Colonic mucosa (tissue), 4 donors: ENCODE results near the gene GRID1. TPM values are rescaled to one million over a fixed set of nuclear protein-coding genes. Genes with fewer than 3 reads are reported as not detected.

Experiments
- DNase-seq: peaks from one replicate; pipeline ENCODE4 v3.0.0-alpha.2; 2020
- H3K27ac ChIP-seq: fragments of 200-600 bp; one replicate; pipeline ENCODE4 v1.8.0; 2021
- H3K27me3 ChIP-seq: fragments of 200-600 bp; one replicate; pipeline ENCODE4 v1.8.0; 2021
- H3K36me3 ChIP-seq: fragments of 200-600 bp; one replicate; pipeline ENCODE4 v1.8.0; 2021
- H3K4me1 ChIP-seq: fragments of 200-600 bp; one replicate; pipeline ENCODE4 v1.8.0; 2021; ENCODE audit warnings: mild to moderate bottlenecking
- H3K4me3 ChIP-seq: fragments of 200-600 bp; one replicate; pipeline ENCODE4 v1.8.0; 2021
- H3K9ac ChIP-seq, 2 donors: one replicate each; pipeline ENCODE4 v1.7.0; 2013; ENCODE audit warnings: control low read depth in 2 of 2, low read depth in 2 of 2, low read length in 2 of 2
- H3K9me3 ChIP-seq: fragments of 200-600 bp; one replicate; pipeline ENCODE4 v1.8.0; 2021
- intact Hi-C: fragments of 100-400 bp; cut with DNase I; formaldehyde crosslinking; loops from one replicate; pipeline ENCODE4 v1.14.1; 2022
- total RNA-seq, 2 donors: library from RNA; stranded (reverse); fragmentation: NEBNext Ultra II Directional in 1 of 2; extraction: Animal tissue kit (Norgen Biotek cat#: 25700) in 1 of 2; gene quantifications; one replicate each; pipeline ENCODE4 v1.2.1, GENCODE V29; 2021
- TF ChIP-seq, protein P1 (sequence below): fragments of 200-600 bp; IDR thresholded peaks from one replicate; pipeline ENCODE4 v1.8.0; 2022; ENCODE audit warnings: antibody characterized with exemption, mild to moderate bottlenecking
- donor health status: healthy.
- donor health status: DM: no; HTN: no; CAD: no.
- donor health status: DM: no; HTN: no; CAD: no.

Gene GRID1
- total RNA-seq, 2 donors from 2014 or later: 0.30 to 0.37 TPM

DNA sequence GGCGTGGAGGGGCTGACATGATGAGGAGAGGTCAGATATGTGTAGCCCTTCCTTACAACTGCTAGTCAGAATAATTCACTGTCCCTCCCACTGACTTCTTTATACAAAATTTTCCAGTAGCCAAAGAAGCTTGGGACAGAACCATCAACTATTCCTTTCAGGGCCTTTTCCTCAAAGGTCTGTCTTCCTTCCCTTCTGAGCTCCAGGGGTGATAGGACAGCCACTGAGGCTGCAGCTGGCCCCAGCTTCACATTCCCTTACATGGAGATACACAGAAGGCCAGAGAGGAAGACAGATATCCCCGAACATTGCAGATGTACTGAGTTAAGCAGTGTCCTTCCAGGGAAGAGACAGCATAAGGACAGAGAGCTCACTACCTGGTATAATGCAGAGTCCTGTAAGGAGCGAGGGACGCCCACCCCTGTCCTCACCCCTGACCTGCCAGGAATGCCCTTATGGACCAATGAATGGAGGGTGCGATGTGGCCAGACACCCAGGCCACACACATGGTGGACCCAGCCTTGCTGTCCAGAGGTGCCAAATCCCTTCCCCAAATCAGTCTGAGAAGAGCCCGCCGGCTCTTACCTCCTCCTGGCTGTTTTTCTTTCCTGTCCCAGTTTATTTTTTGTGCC is 754.7 kb downstream of the GRID1 start:
- H3K27me3 ChIP-seq: no peaks in the 10 kb centered on the region
- intact Hi-C loops: no loop called here
- H3K9ac ChIP-seq: no peak overlapping the region
- TF ChIP-seq, protein P1, sequence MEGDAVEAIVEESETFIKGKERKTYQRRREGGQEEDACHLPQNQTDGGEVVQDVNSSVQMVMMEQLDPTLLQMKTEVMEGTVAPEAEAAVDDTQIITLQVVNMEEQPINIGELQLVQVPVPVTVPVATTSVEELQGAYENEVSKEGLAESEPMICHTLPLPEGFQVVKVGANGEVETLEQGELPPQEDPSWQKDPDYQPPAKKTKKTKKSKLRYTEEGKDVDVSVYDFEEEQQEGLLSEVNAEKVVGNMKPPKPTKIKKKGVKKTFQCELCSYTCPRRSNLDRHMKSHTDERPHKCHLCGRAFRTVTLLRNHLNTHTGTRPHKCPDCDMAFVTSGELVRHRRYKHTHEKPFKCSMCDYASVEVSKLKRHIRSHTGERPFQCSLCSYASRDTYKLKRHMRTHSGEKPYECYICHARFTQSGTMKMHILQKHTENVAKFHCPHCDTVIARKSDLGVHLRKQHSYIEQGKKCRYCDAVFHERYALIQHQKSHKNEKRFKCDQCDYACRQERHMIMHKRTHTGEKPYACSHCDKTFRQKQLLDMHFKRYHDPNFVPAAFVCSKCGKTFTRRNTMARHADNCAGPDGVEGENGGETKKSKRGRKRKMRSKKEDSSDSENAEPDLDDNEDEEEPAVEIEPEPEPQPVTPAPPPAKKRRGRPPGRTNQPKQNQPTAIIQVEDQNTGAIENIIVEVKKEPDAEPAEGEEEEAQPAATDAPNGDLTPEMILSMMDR: no peak
- H3K36me3 ChIP-seq: no peaks in the 10 kb centered on the region
- no peak overlapping the region for H3K27ac ChIP-seq
- no peak overlapping the region for H3K4me3 ChIP-seq
- no peaks in the 10 kb centered on the region for H3K4me1 ChIP-seq
- no peaks in the 10 kb centered on the region for H3K9me3 ChIP-seq
- DNase-seq: no peak

DNA sequence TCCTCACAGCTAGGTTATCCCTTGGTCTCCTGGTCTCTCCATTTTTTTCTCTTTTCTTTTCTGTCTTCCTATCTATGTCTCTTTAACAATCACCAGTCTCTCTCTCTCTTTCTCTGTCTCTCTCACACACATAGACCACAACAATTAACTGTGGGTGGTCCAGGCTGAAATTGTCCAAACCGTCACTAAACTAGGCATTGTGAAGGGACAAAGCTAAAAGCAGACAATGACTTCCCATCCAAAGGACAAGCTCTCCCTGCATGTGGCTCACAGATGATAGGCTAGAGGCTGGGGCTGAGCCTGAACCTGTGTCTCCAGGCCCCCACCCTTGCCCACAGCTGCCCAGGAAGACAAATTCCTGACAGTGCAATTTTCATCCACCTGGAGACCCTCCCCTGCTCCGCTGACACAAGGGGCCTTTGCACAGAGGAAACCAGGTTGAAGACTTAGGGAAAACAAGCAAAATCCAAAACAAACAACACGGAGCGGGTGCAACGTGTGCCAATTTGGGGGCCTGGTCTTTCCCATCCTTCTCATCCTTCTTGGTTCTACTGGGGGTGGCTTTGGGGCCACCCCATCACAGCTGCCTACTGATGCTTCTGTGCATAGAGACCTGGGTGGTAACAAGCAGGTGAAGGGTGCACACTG is 755.4 kb downstream of the GRID1 start:
- Histone ChIP-seq H3K4me1 (no peaks in the 10 kb centered on the region), H3K4me3 (no peak overlapping the region), H3K36me3 (no peaks in the 10 kb centered on the region), H3K9ac (no peak overlapping the region), H3K27me3 (no peaks in the 10 kb centered on the region), H3K9me3 (no peaks in the 10 kb centered on the region), H3K27ac (no peak overlapping the region)
- intact Hi-C loops: no loop called here
- DNase-seq: no peak
- TF ChIP-seq, protein P1: no peak

DNA sequence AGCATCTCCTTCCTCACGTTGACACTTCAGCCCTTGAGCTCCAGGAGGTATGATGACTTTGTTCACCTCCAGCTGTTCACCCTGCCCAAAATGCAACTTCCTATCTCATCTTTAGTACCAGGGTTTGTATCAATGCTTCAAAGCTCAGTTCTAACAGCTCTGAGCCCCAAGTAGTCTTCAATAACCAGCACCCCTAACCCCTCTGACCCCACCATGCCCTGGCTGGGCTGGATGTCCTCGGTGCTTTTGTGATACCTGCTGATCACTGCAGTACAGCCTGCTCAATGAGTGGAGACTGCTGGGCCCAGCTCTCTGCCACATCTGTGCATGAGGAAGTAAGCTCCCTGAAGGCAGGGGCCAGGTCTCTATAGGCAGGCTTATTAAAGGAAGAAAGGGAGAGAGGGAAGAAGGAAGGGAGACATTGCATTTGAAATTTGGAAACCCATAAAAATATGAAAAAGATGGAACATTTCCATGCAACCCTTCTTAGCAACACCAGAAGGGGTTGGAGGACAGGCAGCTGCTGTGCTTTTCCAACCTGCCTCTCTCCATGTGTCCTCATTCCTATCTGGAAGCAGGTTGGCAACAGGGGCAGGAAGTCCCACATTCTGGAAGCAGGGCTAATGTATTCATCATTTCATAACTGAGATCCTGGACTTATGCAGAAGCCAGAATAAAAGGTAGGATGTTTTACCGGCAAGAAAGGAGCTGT is 756.1 kb downstream of the GRID1 start:
- Histone ChIP-seq H3K9ac (no peak overlapping the region), H3K4me1 (no peaks in the 10 kb centered on the region), H3K36me3 (no peaks in the 10 kb centered on the region), H3K27me3 (no peaks in the 10 kb centered on the region), H3K27ac (no peak overlapping the region), H3K9me3 (no peaks in the 10 kb centered on the region), H3K4me3 (no peak overlapping the region)
- intact Hi-C loops: no loop called here
- no peak for DNase-seq
- TF ChIP-seq, protein P1: no peak

DNA sequence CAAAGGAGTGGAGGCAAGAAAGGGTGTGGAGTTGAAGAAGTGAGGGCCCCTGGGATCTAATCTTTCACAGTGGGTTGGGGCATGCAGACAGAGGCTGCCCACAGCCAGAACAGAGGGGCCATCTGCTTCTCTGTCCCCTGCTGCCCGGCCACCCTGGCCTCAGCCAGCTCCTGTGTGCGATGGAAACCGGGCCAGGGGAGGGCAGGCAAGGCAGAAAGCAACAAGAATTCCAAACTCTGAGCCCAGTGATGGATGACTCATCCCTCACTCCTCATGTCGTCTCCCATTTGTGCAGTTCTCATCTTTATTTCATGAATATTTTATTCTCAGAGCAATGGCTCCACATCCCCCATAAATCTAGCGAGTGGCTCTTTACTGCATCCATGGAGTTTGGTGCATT is 757.1 kb downstream of the GRID1 start:
- Histone ChIP-seq H3K9me3 (no peaks in the 10 kb centered on the region), H3K27me3 (no peaks in the 10 kb centered on the region), H3K4me3 (no peak overlapping the region), H3K4me1 (no peaks in the 10 kb centered on the region), H3K36me3 (no peaks in the 10 kb centered on the region), H3K27ac (no peak overlapping the region), H3K9ac (no peak overlapping the region)
- intact Hi-C loops: no loop called here
- DNase-seq: no peak
- TF ChIP-seq, protein P1: no peak

DNA sequence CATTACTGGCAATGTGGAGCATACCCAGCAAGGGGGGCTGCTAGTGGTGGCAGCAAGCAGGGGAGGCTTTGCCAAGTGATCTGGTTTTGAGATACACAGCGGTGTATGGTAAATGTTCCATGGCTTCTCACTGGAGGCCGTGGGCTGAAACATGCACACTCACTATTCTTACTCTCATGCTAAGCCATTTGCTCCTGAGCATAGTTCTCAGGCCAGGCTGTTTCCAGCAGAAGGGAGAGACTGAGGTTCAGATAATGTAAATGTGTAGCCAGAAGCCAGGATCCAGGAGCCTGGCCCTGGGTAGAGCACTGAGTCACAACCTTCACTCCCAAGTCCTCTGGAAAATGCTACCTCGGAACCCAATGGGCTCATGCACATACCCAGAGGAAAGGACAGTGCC is 757.9 kb downstream of the GRID1 start:
- TF ChIP-seq, protein P1: no peak
- no peaks in the 10 kb centered on the region for H3K27me3 ChIP-seq
- no peaks in the 10 kb centered on the region for H3K4me1 ChIP-seq
- no peak overlapping the region for H3K9ac ChIP-seq
- H3K27ac ChIP-seq: no peak overlapping the region
- no peaks in the 10 kb centered on the region for H3K36me3 ChIP-seq
- DNase-seq: no peak
- H3K4me3 ChIP-seq: no peak overlapping the region
- H3K9me3 ChIP-seq: no peaks in the 10 kb centered on the region
- intact Hi-C loops: no loop called here
